Fibroblast of pulmonary artery (primary cell): Measurements from ENCODE around the gene CDK10.

Experiments
- DNase-seq: peaks from one replicate; pipeline ENCODE4 v3.0.0-alpha.2; 2010; ENCODE audit warnings: low read depth
- H3K4me3 ChIP-seq: replicated peaks from 2 replicates; pipeline ENCODE4 v1.5.1; 2011; ENCODE audit warnings: low read depth, mild to moderate bottlenecking, control low read depth, low read length, moderate library complexity
- TF ChIP-seq, protein P1 (sequence below): IDR thresholded peaks from 2 replicates; pipeline ENCODE4 v1.5.1; 2011; ENCODE audit warnings: mild to moderate bottlenecking, control low read depth, low read length, inconsistent platforms; ENCODE audit errors: missing control alignments

CDK10 gene

DNA sequence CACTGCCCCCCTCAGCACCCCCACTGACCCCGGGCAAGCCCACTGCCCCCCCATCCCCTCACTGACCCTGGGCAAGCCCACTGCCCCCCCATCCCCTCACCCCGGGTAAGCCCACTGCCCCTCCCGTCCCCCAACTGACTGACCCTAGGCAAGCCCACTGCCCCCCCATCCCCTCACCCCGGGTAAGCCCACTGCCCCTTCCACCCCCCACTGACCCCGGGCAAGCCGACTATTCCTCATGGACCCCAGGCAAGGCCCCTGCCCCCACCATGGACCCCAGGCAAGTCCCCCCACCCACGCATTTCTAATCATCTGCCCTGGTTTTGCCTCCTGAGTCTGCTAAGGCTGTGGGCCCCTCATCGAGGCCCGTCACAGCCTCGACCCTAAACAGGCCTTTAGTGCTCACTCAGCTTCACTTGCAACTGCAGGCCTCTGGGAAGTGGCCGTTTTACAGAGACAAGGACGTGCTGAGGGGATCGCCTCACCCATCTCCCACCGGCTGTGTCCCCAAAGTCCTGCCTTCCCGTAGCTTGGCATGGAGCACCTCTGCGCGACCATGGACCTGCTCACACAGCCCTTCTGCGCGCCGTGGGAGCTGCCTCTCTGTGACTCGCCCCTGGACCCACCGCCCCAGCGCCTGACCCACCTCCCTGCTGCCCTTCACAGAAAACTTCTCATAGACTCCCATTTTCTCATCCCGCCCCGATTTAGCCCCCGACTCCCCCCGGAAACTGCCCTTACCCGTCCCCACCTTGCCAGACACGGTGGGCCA, 30.6 kb downstream of the CDK10 start:
- DNase-seq = no peak
- H3K4me3 ChIP-seq = no peak overlapping the region
- TF ChIP-seq, protein P1, sequence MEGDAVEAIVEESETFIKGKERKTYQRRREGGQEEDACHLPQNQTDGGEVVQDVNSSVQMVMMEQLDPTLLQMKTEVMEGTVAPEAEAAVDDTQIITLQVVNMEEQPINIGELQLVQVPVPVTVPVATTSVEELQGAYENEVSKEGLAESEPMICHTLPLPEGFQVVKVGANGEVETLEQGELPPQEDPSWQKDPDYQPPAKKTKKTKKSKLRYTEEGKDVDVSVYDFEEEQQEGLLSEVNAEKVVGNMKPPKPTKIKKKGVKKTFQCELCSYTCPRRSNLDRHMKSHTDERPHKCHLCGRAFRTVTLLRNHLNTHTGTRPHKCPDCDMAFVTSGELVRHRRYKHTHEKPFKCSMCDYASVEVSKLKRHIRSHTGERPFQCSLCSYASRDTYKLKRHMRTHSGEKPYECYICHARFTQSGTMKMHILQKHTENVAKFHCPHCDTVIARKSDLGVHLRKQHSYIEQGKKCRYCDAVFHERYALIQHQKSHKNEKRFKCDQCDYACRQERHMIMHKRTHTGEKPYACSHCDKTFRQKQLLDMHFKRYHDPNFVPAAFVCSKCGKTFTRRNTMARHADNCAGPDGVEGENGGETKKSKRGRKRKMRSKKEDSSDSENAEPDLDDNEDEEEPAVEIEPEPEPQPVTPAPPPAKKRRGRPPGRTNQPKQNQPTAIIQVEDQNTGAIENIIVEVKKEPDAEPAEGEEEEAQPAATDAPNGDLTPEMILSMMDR = no peak

DNA sequence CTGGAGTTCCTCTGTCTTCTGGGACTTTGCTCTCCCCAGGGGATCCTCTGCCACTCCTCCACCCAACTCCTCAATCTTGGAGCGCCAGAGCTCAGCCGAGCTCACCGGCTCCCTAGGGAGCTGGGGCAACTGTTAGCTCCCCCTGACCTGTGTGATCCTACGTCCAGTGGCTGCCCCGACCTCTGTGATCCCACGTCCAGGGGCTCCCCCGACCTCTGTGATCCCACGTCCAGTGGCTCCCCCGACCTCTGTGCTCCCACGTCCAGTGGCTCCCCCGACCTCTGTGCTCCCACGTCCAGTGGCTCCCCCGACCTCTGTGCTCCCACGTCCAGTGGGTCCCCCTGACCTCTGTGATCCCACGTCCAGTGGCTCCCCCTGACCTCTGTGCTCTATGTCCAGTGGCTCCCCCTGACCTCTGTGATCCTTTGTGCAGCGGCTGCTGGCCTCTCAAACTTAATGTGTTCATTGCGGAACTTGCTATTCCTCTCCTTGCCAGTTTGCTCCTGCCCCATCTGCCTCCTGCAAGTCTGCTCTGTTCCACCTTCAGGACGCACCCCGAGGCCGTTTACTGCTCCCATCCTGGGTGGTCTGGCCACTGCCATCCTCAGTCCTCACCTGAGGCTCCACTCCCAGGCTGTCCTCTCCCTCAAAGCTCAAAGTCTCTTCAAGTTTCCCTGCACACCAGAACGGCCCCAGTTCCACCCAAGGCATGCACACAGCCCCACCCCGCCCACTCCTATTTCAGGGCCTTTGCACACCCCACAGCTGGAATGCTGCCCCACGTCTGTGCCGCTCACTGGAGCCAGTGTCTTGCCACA, 31.4 kb downstream of the CDK10 start:
- no peak overlapping the region for H3K4me3 ChIP-seq
- TF ChIP-seq, protein P1 = no peak
- no peak for DNase-seq

DNA sequence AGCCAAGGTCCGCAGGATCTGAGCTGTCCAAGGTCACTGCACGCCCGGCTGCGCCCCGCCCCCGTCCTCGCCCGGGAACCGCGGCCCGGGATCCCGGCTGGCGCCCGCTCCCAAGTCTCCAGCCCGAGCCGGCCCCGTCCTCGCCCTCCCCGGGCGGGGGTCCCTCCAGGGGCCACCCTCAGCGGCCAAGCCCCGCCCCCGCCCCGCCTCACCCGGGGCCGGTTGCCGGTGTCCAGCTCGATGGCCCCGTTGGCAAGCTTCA, 34.0 kb downstream of the CDK10 start:
- TF ChIP-seq, protein P1 = no peak
- peak overlapping the region; percentile 79 for H3K4me3 ChIP-seq
- DNase-seq = no peak

DNA sequence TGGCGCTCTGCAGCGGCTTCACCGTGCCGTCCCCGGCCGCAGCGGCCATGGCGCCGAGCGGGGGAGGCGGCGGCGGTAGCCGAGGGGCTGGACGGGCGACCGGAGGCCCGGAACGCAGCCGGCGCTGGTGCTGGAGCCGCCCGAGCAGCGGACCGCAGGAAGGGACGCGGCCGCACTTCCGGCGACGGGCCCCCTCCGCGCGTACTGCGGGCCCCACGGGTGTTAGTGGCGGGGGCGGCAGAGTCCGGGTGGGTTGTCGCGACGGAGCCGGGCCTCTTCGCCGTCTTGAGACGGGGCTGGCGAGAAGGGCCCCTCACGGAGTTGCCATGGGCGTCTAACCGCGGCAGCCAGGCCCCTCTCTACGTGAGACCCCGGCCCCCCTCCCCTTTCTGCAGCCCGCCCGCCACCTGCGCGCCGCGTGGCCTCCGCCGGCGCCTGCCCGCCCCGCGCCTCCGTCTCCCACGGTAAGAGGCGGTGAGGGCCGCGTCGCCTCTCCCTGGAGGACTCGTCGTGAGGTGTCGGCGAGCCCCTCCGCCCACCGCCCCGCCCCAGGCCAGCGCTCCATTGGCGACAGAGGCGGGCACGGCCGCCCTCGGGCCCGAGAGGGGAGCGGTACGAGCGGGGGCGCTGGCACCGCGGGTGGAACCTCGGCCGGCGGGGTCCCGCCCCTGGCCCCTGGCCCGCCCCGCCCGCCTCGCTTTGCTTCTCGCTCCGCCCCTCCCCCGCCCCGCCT, 34.5 kb downstream of the CDK10 start, which contains the start of the genes VPS9D1 and ZNF276:
Gene VPS9D1 (minus strand): TSS at position 86 of the 733 bp plus-strand sequence. CDS start 37 bp downstream, at position 49.
Gene ZNF276 (plus strand): TSS at position 725 of the 733 bp plus-strand sequence. CDS start 104 bp downstream, outside the sequence.
- TF ChIP-seq, protein P1 = no peak
- H3K4me3 ChIP-seq = peak within 1 kb of the TSS; percentile 79
- DNase-seq = peak; percentile 78

DNA sequence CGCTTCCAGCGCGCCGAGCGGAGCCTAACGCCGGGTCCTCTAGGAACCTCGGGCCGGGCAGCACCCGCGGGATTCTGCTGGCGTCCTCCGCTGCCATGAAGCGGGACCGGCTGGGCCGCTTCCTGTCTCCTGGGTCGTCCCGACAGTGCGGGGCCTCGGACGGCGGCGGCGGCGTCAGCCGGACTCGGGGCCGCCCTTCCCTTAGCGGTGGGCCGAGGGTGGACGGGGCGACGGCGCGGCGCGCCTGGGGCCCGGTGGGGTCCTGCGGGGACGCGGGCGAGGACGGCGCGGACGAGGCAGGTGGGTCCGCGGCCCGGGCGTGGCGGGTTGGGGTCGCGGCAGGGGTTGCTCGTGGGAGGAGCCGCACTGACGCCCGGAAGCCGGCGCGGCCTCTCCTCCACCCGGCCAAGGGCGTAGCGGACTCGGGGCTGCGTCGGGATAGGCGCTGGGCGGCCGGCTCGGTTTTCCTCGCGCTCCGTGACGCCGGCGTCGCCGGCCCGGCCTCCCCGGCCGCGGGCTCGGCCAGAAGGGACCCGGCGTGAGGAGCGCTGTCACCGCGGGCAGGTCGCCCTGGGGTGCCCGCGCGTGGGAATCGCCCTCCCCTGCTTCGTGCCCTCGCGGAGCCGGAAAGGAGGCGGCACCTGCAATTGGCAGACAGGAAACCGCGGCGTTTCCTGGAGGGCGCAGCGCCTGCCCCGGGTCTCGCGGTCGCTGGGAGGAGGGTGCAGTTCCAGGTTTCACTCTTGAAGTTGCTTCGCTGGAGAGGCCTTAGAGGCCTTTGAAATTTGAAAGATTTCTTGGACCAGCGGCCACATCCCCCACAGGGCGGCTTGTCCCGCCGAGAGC, 35.3 kb downstream of the CDK10 start:
- TF ChIP-seq, protein P1 = no peak
- peak; percentile 61 for DNase-seq

More for the DNA sequence above, 35.3 kb downstream of the CDK10 start:
- peak overlapping the region; percentile 79 for H3K4me3 ChIP-seq
